Measurements from ENCODE around the gene SPOUT1.
"Not testable (repeated sequence)": the region's sequence is repeated elsewhere in the genome, so short reads cannot be mapped to it uniquely, and the experiment has no call there.

Gene SPOUT1

DNA sequence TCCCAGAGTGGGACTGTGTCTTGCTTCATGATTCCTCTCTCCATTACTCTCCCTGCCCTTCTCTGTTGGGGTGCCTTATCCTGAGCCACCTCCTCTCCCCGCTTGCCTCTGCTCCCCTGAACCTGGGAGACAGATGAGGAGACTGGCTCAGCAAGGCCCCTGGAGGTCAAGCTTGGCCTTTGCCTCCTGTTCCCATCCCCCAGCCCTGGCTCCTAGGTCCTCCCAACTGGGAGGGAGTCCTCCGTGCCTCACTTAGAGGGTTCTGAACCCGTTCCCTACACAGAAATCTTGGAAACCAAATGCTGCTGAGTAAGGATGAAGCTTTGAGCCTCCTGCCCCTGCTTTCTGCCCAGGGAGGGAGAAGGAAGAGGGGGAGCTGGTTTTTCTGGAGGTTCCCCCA lies 21.1 kb downstream of the SPOUT1 start:
- no peak for DNase-seq

DNA sequence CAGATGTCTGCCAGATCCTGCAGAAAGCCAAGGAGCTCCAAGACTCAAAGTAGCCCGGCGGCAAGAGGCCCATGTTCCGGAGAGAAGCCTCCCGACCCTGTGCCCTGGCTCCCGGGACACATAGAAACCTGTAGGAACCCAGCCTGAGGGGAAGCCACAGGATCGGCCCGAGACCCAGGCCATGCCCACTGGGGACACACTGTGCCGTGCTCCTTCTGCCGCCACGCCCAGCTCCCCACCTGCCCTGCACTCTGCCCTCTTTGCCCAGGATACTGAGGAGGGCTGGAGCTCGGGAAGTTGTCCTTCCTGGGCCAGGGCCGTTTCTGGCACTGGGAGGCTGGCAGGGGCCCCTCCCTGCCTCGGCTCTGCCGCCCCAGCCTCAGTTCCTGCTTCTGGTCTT lies 21.8 kb downstream of the SPOUT1 start:
- DNase-seq: no peak

DNA sequence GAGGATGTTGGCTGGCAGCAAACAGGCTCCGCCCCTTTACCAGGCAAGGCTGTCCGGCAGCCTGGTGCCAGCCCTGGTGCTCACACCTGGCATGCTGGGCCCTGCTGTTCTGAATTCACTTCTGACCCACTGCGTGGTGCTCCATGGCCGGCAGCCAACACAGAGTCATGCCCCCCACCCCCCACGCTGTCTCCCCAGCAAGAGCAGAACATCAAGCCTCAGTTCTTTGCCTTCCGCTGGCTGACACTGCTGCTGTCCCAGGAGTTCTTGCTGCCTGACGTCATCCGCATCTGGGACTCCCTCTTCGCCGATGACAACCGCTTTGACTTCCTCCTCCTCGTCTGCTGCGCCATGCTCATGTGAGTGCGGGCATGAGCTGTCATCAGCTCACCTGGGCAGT lies 23.9 kb downstream of the SPOUT1 start:
- no peak for DNase-seq

DNA sequence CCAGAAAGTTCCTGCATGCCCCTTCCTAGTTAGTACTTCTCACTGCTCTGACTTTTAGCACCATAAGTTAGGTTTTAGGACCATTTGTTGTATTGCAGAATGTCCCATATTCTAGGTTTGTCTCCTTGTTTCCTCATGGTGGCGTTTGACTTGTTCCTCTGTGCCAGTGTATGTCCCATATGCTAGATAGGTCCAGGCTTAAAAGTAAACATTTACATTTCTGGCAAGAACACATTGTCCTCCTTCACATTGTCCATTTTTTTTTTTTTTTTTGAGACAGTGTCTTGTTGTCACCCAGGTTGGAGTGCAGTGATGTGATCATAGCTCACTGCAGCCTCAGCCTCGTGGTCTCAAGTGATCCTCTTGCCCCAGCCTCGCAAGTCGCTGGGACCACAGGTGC lies 27.1 kb downstream of the SPOUT1 start:
- no peak for DNase-seq

DNA sequence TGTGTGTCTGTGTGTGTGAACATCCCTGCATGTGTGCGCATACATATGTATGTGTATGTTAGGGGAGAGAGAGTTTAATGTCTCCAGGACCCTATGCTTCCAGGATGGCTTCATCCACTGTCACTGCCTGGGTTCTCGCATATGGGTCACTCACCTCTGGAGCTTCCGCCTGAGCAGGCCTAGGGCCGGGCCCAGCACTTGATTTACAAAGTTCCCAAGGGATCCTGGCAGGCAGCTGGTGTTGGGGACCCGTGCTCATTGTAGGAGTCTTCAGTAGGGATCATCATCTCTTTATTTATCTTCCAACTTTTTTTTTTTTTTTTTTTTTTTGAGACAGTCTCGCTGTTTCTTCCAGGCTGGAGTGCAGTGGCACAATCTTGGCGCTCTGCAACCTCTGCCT lies 29.5 kb downstream of the SPOUT1 start:
- no peak for DNase-seq

DNA sequence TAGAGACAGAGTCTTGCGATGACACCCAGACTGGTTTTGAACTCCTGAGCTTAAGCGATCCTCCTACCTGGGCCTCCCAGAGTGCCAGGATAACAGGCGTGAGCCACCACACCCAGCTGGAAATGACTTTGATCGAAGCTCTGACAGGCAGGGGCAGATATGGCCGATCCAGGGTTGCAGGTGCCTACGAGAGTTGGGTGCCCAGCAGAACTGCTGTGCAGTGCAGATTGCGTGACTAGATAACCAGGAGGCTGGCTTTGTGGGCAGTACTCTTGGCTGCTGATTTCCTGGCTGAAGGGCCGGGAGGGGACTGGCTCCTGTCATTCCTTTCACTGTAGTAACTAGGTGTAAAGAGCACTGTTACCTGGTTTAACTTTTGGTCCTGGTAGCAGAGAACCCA lies 30.7 kb downstream of the SPOUT1 start:
- no peak for DNase-seq

DNA sequence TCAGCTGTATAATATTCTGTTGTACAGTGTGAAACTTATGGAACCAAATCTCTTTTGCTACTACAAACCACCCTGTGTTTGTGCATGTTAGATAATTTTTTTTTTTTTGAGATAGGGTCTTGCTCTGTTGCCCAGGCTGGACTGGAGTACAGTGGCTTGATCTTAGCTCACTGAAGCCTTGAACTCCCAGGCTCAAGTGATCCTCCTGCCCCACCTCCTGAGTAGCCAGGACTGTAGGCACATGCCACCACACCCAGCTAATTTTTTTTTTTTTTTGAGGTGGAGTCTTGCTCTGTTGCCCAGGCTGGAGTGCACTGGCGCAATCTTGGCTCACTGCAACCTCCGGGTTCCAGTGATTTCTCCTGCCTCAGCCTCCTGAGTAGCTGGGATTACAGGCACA lies 34.6 kb downstream of the SPOUT1 start:
- DNase-seq: not testable (repeated sequence)

DNA sequence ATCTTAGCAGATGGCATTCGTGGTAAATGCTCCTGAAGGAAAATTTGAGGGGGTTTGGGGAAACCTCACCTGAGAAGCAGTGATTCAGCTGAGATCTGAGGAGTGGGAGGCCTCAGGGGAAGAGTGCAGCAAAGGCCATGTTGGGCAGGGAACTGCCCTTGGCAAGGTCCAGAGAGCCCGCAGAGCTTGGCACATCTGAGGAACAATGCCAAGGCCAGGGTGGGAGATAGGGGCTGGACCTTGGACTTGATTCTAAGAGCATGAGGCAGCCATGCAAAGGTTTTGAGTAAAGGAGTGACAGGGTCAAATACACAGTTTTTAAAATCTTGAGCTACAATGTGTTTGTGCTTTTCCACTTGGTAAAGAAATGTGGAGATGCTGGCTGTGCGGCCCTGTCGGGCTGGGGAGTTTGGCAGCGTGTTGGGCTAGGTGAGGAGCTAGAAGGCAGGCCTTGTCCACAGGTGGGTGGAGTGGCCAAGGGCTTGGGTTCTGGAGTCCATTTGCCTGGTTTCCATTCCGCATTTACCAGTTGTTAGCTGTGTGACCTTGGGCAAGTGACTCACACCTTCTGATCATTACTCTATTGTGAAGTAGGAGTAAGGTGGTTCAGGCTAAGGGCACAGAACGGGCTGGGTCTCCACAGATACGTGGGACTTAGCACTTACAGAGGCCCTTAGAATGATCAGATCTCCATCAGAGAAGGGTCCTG lies 36.5 kb downstream of the SPOUT1 start:
- DNase-seq: no peak

DNA sequence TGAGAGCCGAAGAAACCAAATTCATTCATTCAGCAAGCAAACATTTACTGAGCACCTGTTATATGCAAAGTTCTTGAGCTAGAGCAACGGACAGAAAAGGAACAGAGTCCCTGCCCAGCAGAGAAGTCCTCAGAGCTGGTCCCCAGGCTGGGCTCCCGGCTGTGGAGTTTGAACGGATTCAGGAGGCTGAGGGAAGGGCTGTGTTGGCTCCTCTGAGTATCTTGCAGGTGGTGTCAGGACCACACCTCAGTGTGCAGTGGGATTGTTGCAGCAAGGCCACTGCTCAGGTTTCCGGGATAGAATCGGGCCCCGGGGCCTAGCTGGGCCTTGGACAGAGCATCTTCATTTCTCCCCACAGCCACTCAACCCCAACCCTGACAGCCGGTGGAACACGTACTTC lies 37.5 kb downstream of the SPOUT1 start:
- DNase-seq: no peak

DNA sequence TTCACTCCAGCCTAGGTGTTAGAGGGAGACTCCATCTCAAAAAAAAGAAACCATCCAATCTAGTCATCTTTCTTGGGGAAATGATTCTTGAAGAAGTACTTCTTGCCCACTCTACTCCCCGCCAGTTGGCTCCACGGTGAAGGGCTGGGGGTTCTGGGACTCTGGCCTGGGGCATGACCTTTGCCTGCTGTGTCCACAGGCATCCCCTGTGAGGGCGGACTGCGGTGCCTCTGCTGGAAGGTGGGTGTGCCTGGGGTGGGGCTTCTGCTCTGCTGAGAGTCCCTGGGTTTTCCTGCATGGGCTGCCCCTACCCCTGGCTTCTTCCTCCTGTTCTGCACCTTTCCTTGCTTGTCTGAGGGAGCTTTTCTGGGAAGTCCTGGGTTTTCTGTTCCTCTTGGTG lies 39.1 kb downstream of the SPOUT1 start:
- DNase-seq: no peak

DNA sequence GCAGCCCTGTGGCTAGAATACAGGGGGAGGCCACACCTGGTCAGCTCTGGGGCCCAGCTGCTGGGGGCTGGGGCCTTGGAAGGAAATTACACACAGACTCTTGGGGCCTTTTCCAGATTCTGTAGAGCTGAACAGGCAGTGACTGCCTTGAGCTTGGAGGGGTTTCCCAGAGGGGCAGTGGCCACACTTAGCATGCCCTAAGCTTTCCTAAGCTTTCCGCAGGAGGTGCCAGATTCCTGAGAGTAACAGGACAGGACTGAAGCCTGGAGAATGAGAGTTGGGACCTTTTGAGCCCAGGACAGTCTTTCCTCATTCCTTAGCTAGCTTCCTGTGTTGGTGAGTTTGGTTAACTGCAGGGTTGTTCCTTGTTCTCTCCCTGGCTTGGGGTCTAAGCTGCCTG lies 41.1 kb downstream of the SPOUT1 start:
- no peak for DNase-seq

DNA sequence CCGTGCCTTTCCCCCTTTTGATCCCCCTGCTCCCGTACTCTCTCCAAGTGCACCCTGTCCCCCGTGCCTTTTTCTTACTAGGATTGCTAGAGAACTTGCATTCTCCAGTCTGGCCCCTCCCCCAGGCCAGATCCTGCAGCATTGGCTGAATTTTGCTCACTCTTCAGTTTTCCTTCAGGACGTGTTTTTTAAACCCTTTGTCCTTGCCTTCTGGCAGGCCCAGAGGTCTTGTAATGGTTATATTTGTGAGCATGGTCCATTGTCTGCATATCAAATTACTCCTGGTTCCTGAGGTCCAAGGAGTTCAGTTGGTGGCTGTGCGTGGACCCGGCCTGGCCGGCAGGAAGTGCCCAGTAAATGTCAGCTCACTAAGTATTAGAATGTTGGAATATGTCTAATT lies 41.9 kb downstream of the SPOUT1 start:
- DNase-seq: no peak

DNA sequence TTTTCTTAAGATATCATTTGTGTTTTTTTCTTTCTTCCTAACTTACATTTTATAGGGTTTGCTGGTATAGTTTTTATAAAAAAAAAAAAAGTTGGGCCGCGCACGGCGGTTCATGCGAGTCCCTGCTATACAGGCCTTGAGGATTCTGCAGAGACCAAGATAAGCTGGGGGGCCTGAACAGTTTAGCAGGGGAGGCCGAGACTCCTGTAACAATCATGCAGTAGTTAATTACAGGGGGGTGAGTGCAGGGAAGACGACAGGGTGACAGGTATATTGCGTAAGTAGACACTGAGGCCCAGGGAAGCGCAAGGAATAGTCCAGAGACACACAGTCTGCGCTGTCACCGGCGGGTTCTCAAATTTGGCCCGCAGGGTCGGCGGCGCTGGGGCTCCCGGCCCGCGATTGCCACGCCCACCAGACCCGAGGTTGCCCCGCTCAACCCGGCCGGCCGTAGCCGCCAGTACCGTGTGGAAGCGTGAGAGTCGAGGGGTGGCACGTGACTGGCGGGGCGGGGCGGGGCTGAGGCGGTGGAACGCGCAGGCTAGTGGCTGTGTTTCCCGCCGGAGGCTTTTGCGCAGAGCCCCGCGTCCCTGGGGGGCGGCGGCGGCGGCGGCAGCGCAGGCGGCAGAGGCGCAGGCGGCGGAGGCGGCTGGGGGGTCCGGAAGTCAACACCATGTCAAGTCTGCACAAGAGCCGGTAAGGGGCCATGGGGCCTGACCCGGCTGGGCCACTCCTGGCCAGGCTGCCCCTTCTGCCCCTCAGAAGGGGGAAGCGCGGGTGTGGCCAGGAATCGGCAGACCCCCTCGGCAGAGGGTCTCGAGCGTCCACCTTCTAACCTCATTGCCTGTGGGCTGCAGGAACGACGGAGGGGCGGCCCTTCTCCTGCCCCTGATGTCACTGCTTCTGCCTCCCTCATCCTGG lies 42.7 kb downstream of the SPOUT1 start, which contains the start of gene TBC1D13:
Gene TBC1D13 (plus strand): TSS at position 573 of the 921 bp plus-strand sequence. CDS start 101 bp downstream, at position 674.
- DNase-seq: peak; percentile 57

DNA sequence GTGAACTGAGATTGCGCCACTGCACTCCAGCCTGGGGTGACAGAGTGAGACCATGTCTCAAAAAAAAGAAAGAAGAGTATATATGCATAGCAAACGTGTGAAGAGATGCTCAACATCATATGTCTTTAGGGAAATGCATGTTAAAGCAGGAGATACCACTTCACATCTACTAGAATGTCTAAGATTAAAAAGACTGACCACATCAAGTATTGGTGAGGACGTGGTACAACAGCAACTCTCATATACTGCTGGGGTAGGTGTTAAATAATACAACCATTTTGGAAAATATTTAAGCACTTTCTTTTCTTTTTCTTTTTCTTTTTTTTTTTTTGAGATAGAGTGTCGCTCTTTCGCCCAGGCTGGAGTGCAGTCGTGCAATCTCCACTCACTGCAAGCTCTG lies 44.2 kb downstream of the SPOUT1 start:
- no peak for DNase-seq

DNA sequence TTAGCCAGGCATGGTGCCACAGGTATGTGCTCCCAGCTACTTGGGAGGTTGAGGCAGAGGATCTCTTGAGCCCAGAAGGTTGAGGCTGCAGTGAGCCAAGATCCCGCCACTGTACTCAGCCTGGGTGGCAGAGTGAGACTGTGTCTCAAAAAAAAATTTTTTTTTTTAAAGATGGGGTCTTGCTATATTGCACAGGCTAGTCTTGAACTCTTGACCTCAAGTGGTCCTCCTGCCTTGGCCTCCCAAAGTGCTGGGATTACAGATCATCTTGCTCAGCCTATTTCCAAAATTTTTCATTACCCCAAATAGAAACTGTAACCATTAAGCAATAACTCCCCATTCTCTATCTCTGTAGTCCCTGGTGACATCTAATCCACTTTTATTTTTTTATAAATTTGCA lies 46.9 kb downstream of the SPOUT1 start:
- DNase-seq: no peak

DNA sequence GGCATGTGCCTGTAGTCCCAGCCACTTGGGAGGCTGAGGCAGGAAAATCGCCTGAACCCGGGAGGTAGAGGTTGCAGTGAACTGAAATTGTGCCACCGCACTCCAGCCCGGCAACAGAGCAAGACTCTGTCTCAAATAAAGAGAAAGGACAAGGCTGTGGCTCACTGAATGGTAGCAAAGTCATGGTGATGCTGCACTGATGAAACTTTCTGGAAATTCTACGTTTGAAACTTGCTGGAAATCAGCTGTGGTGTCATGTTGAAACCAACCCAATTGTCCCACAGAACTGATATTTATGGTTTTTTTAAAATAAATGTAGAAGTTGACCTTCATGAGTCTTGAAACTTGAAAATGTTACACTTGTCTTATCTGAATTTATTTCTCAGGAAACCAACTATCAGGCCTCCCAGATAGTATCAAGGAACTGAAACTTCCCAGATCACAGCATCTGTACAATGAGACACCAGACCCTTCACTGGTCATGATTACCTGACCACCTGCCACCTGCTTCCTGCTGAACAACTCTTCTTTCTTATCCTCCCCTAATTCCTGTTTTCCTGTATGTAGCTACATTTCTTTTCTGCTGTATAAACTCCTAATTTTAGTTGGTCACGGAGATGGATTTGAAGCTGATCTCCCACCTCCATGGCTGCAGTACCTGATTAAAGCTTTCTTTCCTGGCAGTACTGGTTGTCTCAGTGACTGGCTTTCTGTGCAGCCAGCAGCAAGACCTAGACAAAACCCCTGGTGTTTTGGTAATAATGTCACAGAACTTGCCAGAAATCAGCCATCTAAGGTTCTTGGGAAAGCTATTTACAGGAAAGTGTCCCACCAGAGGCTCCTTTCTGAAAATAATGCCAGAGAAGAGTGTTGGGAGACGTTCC lies 48.2 kb downstream of the SPOUT1 start:
- no peak for DNase-seq

DNA sequence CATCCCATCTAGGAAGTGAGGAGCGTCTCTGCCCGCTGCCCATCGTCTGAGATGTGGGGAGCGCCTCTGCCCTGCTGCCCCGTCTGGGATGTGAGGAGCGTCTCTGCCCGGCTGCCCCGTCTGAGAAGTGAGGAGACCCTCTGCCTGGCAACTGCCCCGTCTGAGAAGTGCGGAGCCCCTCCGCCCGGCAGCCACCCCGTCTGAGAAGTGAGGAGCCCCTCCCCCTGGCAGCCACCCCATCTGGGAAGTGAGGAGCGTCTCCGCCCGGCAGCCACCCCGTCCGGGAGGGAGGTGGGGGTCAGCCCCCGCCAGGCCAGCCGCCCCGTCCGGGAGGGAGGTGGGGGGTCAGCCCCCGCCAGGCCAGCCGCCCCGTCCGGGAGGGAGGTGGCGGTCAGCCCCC lies 49.5 kb downstream of the SPOUT1 start:
- DNase-seq: not testable (repeated sequence)

DNA sequence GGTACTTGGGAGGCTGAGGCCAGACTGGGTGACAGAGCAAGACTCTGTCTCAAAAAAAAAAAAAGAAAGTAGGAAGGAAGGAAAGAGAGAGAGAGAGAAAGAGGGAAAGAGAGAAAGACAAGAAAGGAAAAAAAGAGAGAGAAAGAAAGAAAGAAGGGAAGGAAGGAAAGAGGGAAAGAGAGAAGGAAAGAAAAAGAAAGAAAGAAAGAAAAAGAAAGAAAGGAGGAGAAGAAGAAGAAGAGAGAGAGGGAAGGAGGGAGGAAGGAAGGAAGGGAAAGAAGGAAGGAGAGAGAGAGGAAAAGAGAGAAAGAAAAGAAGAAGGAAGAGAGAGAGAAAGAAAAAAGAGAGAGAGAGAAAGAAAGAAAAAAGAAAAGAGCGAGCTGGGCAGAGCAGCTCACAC lies 54.8 kb downstream of the SPOUT1 start:
- no peak for DNase-seq

DNA sequence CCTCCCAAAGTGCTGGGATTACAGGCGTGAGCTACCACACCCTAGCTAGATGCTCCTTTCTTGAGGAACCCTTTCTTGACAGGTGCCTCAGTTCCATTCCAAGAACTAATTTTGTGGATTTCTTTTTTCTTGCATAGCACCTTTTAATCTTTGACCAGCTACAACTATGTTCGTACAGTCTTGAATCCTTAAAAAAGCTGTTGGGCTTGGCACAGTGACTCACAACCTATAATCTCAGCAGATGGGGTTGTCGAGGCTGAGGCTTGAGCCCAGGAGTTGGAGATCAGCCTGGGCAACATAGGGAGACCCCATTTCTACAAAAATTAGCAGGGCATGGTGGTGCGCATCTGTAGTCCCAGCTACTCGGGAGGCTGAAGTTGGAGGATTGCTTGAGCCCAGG lies 56.5 kb downstream of the SPOUT1 start:
- no peak for DNase-seq

DNA sequence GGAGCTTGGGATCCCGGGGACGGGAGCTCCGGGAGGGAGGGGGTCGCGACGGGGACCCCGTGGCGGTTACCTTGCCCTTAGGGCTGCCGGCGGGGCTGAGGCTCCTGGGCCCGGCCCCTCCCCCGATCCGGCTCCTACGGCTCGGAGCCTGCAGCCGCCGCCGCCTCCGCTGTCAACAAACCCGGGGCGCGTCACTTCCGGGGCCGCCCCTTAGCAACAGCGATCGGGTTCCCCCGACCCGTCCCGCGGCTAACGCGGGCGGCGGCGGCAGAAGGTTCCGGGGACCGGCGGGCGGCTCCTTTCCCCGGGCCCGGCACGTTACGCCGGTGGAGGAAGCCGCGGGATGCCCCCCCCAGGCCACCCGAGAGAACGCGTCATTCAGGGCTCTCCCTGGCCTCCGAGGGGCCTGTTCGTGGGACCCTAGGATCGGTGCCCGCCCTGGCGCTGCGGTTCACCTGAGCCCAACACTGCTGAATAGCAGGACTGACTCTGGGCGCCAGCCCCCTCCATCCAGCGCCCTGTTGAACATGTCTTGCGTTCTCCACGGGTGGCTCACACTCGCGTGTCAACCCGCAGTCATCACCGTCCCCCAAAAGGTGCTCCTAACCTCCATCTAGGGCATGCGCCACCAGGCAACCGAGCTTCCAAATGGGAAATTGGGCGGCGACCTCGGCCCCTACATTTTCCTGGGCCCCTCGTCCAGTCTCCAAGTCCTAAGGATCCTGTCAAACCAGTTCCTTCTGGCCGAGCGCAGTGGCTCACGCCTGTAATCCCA lies 57.7 kb downstream of the SPOUT1 start, which contains the start of gene ZER1:
Gene ZER1 (minus strand): TSS at position 183 of the 775 bp plus-strand sequence. CDS start 16,362 bp downstream, outside the sequence.
- DNase-seq: peak; percentile 50

DNA sequence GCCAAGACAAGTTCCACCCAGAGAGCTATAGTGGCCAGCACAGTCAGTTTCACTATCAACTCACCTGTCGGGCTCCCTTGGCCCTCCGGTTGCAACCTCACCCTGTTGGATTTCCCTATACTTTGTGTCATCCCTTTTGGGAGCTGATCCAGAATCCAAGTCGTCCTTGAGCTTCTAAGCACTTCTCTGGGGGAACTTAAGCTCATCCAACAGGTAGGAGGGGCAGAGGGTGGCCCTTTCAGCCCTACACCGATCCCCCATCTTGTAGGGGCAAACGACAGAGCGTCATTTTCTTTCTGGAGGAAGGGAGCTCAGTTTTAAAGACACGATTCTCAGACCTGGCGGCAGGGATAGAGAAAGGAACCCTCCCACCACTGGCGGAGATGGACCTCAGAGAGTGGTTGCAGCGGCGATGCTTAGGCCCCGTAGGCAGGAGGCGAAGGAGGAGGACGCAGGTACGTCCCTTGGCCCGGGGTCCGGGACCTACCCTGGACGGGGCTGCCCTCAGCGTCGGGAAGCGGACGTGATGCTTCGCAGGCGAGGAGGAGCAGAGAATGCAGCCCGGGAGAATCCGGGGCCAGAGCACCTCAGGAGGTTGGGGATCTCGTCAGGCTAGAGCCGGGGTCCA lies 58.4 kb downstream of the SPOUT1 start:
- no peak for DNase-seq

All from NCI-H1417 treated with DMSO at 0.1 percent for 48 hours (cell line).